ENCODE data around the gene VENTX.

Gene VENTX

DNA sequence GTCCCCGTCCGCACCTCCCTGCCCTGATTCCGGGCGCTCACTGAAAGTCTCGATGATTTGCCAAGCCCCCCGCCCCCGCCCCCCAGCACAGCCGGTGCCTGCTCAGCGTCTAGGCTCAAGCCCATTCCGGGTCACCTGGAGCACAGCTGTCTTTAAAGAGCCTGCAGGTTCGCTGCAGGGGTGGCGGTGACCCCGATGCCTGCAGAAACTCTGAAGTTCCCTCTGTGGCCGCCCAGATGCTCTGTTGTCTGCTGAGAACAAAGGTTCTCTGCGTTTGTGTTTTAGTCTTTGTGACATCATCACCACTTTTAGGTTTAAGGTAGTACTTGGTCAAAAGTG lies 780 bp downstream of the VENTX start:
- no peak for FAIRE-seq

DNA sequence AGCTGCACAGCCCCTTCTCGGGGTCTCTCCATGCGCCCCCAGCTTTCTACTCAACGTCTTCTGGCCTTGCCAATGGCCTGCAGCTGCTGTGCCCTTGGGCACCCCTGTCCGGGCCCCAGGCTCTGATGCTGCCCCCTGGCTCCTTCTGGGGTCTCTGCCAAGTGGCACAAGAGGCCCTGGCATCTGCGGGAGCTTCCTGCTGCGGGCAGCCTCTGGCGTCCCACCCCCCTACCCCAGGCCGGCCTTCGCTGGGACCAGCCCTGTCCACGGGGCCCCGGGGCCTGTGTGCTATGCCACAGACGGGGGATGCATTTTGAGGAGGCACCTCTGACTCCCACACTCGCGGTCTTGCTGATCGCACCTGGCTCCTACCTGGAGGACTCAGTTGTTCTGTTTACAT lies 2.3 kb downstream of the VENTX start:
- no peak for FAIRE-seq

- no peak for FAIRE-seq
These were observed 4.0 kb downstream of the VENTX start for GRCh38 chr10:133241501-133242205.

GRCh38 chr10:133242611-133243356 lies 5.1 kb downstream of the VENTX start:
- no peak for FAIRE-seq

DNA sequence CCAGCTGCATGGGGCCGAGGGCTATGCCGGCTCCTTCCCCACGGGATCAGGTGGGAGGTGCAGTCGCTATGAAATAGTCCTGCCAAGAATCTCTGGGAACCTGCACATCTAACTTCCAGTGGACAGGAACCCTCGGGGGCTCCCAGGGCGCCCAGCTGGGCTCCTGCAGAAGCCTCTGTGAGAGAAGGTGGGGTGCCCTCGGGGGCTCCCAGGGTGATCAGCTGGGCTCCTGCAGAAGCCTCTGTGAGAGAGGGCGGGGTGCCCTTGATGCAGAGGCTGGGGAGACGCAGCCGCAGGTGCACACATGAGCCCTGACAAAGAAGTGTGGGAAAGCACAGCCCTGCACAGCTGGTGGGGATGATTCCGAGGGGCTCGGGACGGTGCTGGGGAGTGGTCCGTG lies 5.9 kb downstream of the VENTX start:
- no peak for FAIRE-seq

DNA sequence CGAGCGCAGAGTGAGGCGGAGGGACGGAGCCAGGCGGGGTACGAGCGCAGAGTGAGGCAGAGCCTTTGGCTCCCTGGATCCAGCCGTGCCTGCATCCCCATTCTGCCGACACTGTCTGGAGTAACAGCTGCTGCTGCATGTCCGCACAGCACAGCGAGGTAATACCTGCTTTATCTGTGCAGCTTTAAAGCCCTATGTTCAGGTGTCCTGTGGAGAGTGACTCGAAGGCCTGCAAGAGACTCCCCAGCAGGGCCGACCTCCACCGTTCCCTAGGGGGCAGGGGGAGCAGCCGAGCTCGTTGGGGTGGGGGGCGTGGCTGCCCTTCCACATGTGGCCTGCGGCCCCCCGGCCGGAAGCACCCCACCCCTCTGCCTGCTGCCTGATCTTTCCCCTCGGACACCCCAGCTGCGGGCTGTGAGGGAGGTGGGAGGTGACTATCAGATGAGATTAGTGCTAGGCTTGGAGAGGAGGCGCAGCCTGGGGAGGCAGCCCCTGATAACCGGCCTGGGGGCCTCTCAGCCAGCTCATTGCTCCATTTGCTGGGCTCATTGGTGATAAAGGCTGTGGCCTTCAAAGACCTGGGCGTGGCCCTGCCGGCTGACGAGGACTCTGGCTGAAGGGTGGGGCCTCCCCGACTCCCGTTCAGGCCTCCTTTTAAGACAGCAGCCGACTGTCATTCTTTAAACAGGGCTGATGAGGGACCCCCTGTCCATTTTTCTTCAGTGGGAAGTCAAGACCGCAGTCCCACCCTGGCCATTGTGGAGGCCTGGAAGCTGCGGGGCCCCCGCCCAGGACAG lies 8.0 kb downstream of the VENTX start:
- no peak for FAIRE-seq

- no peak for FAIRE-seq
These were observed 8.6 kb downstream of the VENTX start for GRCh38 chr10:133246236-133246626.

DNA sequence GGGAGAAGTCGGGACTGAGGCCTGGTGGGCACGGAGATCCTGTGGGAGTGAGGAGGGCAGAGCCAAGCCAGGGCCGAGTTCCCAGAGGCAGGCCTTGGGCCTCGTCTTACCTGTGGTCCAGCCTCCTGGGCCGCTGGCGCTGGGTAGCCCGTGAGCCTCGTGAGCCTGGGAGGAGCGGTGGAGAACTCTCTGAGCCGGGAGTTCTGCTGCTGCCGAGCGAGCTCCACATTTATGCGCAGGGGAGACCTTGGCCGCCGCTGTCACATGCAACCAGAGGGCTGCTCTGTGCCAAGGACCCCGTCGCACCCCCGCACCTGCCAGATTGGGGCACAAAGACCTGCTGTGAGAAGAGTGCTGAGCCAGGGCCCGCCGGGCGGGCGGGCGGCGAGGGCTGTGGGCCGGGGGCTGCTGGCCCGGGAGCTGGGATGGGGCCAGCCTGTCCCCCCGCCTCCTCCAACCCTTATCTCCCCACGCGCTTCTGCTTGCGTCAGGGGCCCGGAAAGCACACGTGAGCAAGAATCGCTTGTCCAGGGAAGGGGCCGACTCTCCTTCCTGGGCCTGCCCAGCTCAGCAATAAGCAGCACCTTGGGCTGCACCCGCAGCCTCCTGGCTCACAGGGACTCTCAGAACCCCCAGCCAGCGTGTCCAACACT lies 10.2 kb downstream of the VENTX start:
- FAIRE-seq, result no peak

DNA sequence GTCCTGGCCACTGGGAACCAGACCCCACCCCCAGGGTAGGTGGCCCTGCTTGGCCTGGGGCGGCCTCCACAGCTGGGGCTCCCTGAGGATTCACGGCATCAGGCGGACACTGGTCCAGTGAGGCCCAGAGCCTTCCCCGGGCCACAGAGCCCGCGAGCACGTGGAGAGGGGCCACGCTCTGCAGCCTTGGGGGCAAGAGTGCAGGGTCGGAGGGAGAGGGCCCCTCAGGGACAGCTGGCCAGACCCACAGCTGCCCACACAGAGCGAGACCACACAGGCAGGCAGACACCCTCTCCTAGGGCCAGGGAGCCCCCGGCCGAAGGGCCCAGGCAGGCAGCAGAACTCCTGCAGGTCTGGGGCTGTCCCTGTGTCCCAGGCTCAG lies 10.7 kb downstream of the VENTX start:
- FAIRE-seq, result no peak

GRCh38 chr10:133249094-133249780 lies 11.6 kb downstream of the VENTX start:
- FAIRE-seq, result no peak

- no peak for FAIRE-seq
These were observed 12.5 kb downstream of the VENTX start for GRCh38 chr10:133249975-133250754.

DNA sequence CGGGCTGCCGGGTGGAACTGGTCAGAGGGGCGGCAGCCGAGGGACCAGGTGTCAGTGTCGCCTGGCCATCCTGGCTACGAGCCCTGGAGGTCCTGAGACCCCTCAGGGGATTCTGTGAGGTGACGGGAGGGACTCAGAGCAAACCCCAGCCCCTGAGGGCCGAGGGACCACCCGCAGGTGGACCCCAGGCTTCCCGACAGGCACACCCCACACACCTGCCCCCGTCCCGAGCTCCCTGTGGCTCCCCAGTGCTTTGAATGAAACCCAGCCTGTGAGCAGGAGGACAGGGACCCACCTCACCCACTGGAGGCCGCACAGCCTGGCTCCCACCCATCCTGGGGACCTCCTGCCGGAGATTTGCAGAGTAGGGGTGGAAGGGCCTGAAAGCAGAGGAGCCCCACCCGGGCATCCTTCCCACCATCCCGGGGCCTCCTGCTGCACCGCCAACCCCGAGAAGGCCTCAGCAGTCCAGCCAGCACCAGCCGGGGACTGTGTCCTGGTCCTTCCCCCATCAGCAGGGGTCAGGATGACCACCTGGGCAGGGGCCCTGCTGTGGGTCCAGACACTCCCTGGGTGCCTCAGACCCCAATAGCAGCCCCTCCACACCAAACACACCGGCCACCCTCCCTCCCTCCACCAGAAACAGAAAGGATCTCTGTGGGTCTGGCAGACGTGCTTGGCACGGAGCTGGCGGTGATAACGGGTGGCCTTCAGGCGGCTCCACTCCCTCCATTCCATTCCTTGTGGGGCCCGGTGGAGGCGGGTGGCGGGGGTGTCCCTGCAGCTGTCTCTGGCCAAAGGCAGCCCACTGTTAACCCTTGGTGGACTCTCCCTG lies 13.9 kb downstream of the VENTX start:
- no peak for FAIRE-seq

GRCh38 chr10:133252223-133252552 lies 14.5 kb downstream of the VENTX start:
- FAIRE-seq, result no peak

DNA sequence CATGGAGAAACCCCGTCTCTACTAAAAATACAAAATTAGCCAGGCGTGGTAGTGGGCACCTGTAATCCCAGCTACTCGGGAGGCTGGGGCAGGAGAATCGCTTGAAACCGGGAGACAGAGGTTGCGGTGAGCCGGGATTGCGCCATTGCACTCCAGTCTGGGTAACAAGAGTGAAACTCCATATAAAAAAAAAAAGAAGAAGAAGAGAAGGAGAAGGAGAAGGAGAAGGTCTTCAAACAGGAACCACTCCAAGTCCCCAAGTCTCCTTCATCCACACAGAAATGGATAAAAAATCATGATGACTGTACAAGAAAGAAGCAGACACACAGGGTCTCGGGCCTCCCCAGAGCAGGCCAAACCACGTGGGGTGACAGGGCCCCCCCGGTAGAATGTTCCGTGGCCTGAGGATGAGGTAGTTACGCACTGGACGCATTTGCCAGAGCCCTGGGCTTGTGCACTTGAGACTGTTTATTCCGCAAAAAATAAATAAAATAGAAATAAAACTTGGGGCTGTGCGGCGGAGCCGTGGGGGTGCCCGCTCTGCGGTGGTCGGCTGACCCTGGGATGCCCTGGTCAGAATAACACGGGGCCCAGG lies 15.8 kb downstream of the VENTX start:
- FAIRE-seq, result no peak

- no peak for FAIRE-seq
These were observed 16.9 kb downstream of the VENTX start for GRCh38 chr10:133254421-133255120.

DNA sequence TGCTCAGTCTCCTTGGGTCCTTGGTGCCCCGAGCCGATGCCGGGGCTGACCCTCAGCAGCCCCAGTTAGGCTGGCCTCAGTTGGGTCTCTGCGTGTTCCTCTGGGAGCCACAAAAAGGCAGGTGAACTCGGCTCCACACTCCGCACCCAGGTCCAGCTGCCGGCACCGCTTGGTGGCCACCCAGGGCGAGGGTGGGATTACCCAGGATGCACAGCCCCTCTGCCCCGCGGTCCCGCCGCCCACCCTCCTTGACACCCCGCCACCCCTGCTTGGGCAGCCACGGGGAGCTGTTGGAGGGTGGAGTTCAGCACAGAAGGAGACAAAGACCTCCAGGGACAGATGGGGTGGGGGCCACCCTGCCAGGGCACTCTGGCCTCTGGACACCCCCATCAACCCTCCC lies 17.7 kb downstream of the VENTX start:
- no peak for FAIRE-seq

DNA sequence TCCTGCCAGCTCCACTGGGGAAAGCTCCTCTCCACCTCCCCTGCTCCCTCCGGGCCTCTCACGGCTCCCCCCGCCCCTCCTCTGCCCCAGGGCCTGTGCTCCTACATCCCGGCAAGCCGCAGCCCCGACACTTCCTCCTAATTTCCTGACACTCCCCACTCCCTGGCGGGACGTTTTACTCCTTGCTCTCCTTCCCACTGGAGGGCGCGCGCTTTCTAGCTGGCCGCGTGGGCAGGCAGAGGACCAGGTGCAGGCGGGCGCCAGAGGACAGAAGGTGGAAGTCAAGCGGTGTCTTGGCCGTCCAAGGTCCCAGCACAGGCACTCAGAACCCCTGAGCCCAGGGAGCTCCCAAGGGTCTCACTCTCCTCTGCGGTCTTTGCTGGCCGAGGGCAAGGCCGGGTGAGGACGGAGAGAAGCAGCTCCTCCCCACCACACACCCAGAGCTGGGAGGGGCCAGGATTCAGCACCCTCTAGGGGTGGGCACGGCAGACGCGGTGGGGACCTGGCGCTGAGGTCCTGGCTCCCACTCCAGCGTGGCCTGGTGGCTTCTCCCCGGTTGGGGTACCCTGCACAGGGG lies 19.9 kb downstream of the VENTX start:
- no peak for FAIRE-seq

DNA sequence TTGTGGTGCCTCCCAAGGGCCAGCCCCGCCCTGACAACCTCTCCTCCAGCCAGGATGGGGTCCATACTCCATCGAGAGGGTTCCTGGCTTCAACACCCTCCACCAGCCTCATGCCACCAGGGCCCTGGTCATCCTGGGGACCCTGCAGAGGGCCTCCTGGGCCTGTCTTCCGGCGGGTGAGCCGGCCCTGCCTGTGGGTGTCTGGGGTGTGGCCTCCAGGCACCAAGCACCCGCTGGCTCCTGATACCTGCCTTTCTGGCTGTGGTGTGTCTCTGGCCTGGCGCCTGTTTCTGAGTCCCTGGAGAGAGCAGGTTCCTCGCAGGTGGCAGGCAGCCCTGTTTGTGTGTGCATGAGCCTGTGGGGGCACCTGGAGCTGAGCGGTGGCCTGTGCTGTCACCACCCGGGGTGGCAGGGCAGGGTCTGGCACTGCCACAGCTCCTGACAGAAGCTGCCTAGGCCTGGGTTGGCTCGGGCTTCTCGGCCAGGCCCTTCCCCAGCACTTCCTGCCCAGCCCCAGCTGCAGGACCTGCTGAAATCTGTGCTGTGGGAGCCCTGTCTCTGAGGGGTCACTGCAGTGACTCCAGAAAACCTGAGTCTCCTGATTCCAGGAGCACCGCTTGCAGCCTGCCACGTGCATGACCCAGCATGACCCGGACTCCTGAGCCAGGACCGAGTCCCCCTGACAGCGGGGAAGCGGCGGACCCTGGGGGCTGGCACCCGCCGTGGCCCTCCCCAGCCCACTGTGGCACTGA lies 20.6 kb downstream of the VENTX start:
- FAIRE-seq, result no peak

Data from colon (tissue), 2 donors.